Fibroblast of skin of abdomen (primary cell): ENCODE results near the gene TAPT1.

ENCODE experiments used
- DNase-seq: peaks from one replicate; pipeline ENCODE4 v3.0.0-alpha.2; 2013

Gene TAPT1

GRCh38 chr4:16131293-16131692 lies 95.0 kb downstream of the TAPT1 start:
- DNase-seq: no peak

GRCh38 chr4:16129336-16129735 lies 96.9 kb downstream of the TAPT1 start:
- DNase-seq: no peak

GRCh38 chr4:16126714-16127113 lies 99.6 kb downstream of the TAPT1 start:
- no peak for DNase-seq

GRCh38 chr4:16125571-16126445 lies 100.5 kb downstream of the TAPT1 start:
- peak; percentile 6 for DNase-seq

- DNase-seq: no peak
Observed at GRCh38 chr4:16124232-16124631, 102.0 kb downstream of the TAPT1 start.

GRCh38 chr4:16123356-16124084 lies 102.8 kb downstream of the TAPT1 start:
- no peak for DNase-seq

- DNase-seq: no peak
Observed at GRCh38 chr4:16122784-16123183, 103.5 kb downstream of the TAPT1 start.

- DNase-seq: no peak
Observed at GRCh38 chr4:16122308-16122711, 104.0 kb downstream of the TAPT1 start.

- DNase-seq: no peak
Observed at GRCh38 chr4:16120720-16121119, 105.6 kb downstream of the TAPT1 start.

GRCh38 chr4:16119981-16120380 lies 106.3 kb downstream of the TAPT1 start:
- DNase-seq: no peak

- DNase-seq: no peak
Observed at GRCh38 chr4:16118090-16118489, 108.2 kb downstream of the TAPT1 start.

- DNase-seq: no peak
Observed at GRCh38 chr4:16117164-16117563, 109.1 kb downstream of the TAPT1 start.

- no peak for DNase-seq
Observed at GRCh38 chr4:16116493-16116990, 109.7 kb downstream of the TAPT1 start.

GRCh38 chr4:16116019-16116418 lies 110.3 kb downstream of the TAPT1 start:
- DNase-seq: no peak

GRCh38 chr4:16114546-16114945 lies 111.7 kb downstream of the TAPT1 start:
- no peak for DNase-seq

- DNase-seq: no peak
Observed at GRCh38 chr4:16113741-16114140, 112.5 kb downstream of the TAPT1 start.

- no peak for DNase-seq
Observed at GRCh38 chr4:16111533-16111932, 114.7 kb downstream of the TAPT1 start.

- no peak for DNase-seq
Observed at GRCh38 chr4:16110661-16111290, 115.5 kb downstream of the TAPT1 start.
